Smooth muscle cell of the umbilical artery (primary cell): ENCODE results near the gene SYPL1. TPM values are rescaled to one million over a fixed set of nuclear protein-coding genes. Genes with fewer than 3 reads are reported as not detected.

Experiments used
- total RNA-seq: library from RNA; depleted of rRNA; stranded (reverse); fragments of >200 nt; gene quantifications from 2 replicates; pipeline ENCODE4 v1.2.3, GENCODE V29; 2014

SYPL1 gene
- 41.3 and 63.5 TPM in 2 replicates for total RNA-seq

GRCh38 chr7:106112118-106112971 lies at the start of gene SYPL1:
TSS of gene SYPL1 (minus strand) at chr7:106112312. CDS start at chr7:106112208, 104 bp downstream.

Other genes starting within 250 kb of the SYPL1 start
- gene ATXN7L1, start 235.7 kb downstream of the SYPL1 start, total RNA-seq, result 3.9 and 7.2 TPM in 2 replicates
- gene CDHR3, start 149.0 kb downstream of the SYPL1 start, total RNA-seq, result 1.2 TPM in 2 replicates
- gene NAMPT, start 172.7 kb upstream of the SYPL1 start, total RNA-seq, result 186 and 374 TPM in 2 replicates